Dermis blood vessel endothelial cell (primary cell): ENCODE measurements around the gene PRRC2A. TPM values are rescaled to one million over a fixed set of nuclear protein-coding genes. Genes with fewer than 3 reads are reported as not detected.
A peak's percentile ranks its signal among the peaks of the same experiment; 100 is the strongest.

Experiments
- DNase-seq: peaks from one replicate; pipeline ENCODE4 v3.0.0; 2010
- total RNA-seq: library from RNA; depleted of rRNA; stranded (reverse); fragments of >200 nt; gene quantifications from 2 replicates; pipeline ENCODE4 v1.2.3, GENCODE V29; 2014

The PRRC2A gene
- total RNA-seq, 1 donor from 2014 or later, result 32.2 TPM

DNA sequence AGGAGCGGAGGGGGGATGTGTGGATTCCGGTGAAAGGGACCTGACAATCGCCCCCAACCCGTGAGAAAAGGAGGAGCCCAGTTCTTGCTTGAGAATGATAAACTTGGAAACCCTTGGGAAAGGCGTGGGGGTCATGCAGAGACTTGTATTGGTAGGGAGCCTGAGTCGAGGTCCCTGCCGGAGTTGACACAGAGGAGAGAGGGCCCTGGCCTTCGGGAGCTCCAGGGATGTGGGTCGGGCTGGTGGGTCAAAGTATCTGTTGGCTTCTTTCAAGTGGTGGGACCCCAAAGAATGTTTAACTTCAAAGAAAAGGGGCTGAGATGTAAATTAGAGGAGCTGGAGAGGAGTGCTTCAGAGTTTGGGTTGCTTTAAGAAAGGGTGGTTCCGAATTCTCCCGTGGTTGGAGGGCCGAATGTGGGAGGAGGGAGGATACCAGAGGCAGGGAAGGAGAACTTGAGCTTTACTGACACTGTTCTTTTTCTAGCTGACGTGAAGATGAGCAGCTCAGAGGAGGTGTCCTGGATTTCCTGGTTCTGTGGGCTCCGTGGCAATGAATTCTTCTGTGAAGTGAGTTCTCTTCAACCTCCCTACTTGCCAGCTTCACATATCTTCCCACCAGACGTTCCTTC, 45.9 kb downstream of the PRRC2A start:
- DNase-seq, result no peak

DNA sequence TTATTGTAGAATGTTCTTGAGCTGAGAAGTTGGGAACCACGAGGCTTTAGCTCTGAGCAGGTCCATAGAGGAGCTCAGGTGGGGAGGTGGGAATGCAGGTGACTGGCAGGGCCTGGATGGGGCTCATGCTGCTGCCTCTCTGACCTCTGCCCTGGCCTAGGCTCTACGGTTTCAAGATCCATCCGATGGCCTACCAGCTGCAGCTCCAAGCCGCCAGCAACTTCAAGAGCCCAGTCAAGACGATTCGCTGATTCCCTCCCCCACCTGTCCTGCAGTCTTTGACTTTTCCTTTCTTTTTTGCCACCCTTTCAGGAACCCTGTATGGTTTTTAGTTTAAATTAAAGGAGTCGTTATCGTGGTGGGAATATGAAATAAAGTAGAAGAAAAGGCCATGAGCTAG, 49.2 kb downstream of the PRRC2A start, which contains the start of gene LY6G5B:
Gene LY6G5B, plus strand, starts transcription at position 301 of the 400 bp plus-strand sequence. CDS start 975 bp downstream, outside the sequence.
- DNase-seq, result no peak

GRCh38 chr6:31676322-31676903, 55.9 kb downstream of the PRRC2A start:
- no peak for DNase-seq

DNA sequence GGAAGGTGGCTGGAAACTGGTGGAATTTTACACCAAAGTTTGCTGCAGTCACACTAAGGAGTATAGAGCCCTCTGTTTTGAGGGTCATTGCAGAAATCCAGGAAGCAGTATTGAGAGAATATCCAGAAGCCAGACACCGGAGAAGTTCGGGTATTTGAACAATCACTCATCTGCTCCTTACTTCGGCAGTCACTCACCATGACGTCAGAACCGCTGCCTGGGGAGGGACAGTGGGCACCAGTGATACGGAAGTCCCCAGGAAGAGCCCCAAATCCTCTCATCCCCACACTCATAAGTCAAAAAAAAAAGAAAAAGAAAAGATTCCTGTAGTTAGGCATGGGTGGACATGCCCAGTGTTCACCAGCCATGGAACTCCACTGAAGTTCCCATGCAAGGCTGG, 56.4 kb downstream of the PRRC2A start:
- DNase-seq, result no peak

DNA sequence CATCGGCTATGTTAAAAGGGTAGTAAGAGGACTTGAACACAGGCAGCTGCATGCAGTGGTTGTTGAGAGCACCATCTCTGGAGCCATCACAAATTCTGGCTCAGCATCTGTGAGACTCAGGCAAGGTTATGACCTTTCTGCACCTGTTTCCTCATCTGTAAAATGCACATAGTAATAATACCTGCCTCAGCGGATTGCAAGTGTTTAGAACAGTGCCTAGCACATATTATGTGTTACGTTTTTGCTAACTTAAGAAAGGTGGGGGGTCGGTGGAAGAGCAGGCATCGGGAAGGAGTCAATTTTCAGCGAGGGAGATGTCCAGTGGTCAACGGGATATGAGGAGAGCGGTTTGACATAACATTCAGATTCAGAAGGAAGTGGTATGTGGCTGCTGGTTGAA, 57.4 kb downstream of the PRRC2A start:
- DNase-seq, result no peak

DNA sequence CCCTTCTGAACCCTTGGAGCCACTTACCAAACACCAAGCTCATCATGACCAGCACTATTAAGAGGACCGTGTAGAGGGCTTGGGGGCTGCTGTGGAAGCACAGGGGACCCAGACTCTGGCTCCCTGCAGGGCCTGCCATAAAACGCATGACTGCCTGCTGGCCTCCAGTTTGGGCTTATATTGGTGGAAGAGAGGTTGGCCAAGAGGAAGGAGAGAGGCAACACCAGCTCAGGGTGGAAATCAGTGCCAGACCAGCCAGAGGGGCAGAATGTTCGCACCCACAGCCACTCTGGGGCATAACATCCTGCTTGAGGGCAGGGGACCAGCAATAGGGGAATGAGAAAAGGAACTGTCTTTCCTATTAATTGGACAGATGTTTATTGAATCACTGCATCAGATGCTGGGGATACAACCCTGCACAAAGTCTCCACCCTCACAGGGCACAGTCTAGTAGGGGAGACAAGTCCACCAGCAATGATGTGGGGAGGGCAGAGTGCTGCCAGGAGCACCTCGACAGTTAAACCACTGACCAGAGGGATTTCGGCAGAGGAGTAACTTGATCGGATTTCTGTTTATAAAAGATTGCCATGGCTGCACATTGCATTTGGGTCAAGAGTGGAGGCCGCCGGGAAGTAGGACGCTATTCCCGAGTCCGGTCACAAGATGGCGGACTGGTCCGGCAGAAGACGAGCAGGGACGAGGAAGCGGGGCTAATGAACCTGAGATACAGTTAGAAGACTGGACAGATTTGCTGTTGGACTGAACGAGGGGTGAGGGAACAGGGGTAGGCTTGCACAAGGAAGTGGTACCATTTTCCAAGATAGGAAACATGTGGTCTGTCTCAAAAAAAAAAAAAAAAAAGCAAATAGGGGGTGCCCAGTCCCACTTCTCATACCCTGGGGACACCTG, 60.0 kb downstream of the PRRC2A start, which contains the start of gene LY6G5C:
Gene LY6G5C, minus strand, starts transcription at position 842 of the 909 bp plus-strand sequence. Its CDS starts 694 bp downstream, at position 148.
- peak; percentile 92 for DNase-seq

- DNase-seq, result peak; percentile 48
Measured at GRCh38 chr6:31681135-31681671, 60.7 kb downstream of the PRRC2A start.

DNA sequence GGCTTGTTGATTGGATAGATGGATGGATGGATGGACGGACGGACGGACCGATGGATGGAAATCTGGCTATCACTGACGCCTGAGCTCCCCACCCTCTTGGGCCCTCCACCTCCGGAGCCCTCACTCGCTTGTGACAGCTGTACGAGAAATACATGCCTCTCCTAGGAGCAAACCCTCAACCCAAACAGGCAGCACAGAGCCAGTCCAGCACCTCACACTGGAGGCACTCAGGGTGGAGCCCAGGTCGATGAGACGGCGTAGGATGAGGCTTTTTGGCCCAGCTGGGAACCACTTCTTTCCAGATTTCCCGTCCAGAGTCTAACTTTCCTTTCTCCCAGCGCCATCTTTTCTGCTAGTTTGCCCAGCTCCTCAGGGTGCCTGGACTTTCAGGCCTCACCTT, 63.1 kb downstream of the PRRC2A start:
- no peak for DNase-seq

GRCh38 chr6:31686483-31686882, 66.0 kb downstream of the PRRC2A start:
- no peak for DNase-seq

GRCh38 chr6:31687321-31687720, 66.8 kb downstream of the PRRC2A start:
- no peak for DNase-seq

Other genes with a start within 250 kb of the PRRC2A start
- gene MICA, start 217.1 kb upstream of the PRRC2A start, total RNA-seq, result 40.3 and 57.9 TPM in 2 replicates
- gene MICB, start 122.6 kb upstream of the PRRC2A start, total RNA-seq, result 14.5 and 29.3 TPM in 2 replicates
- gene MCCD1, start 91.8 kb upstream of the PRRC2A start, total RNA-seq, result not detected in 2 replicates
- 308 and 381 TPM in 2 replicates for gene DDX39B, start 78.7 kb upstream of the PRRC2A start, total RNA-seq
- 0.19 and 0.51 TPM in 2 replicates for gene ATP6V1G2, start 74.1 kb upstream of the PRRC2A start, total RNA-seq
- 21.0 and 30.8 TPM in 2 replicates for gene NFKBIL1, start 73.1 kb upstream of the PRRC2A start, total RNA-seq
- not detected in 2 replicates for gene LTA, start 48.4 kb upstream of the PRRC2A start, total RNA-seq
- 0.17 TPM in 1 of 2 replicates, not detected in the other for gene TNF, start 45.1 kb upstream of the PRRC2A start, total RNA-seq
- gene LTB, start 38.3 kb upstream of the PRRC2A start, total RNA-seq, result 3.4 and 30.5 TPM in 2 replicates
- 0.37 TPM in 1 of 2 replicates, not detected in the other for gene LST1, start 34.4 kb upstream of the PRRC2A start, total RNA-seq
- not detected in 2 replicates for gene NCR3, start 27.7 kb upstream of the PRRC2A start, total RNA-seq
- gene AIF1, start 5.5 kb upstream of the PRRC2A start, total RNA-seq, result not detected in 2 replicates
- 133 and 309 TPM in 2 replicates for gene BAG6, start 31.9 kb downstream of the PRRC2A start, total RNA-seq
- 0.34 and 0.37 TPM in 2 replicates for gene APOM, start 35.2 kb downstream of the PRRC2A start, total RNA-seq
- 20.6 and 28.6 TPM in 2 replicates for gene C6orf47, start 40.1 kb downstream of the PRRC2A start, total RNA-seq
- 11.9 and 12.9 TPM in 2 replicates for gene GPANK1, start 44.3 kb downstream of the PRRC2A start, total RNA-seq
- 111 and 116 TPM in 2 replicates for gene CSNK2B, start 45.4 kb downstream of the PRRC2A start, total RNA-seq
- 1.8 and 3.2 TPM in 2 replicates for gene LY6G5B, start 49.3 kb downstream of the PRRC2A start, total RNA-seq
- gene LY6G5C, start 60.4 kb downstream of the PRRC2A start, total RNA-seq, result 3.6 and 4.5 TPM in 2 replicates
- gene ABHD16A, start 82.6 kb downstream of the PRRC2A start, total RNA-seq, result 60.7 and 66.9 TPM in 2 replicates
- gene LY6G6F, start 86.2 kb downstream of the PRRC2A start, total RNA-seq, result not detected in 2 replicates
- gene LY6G6D, start 94.6 kb downstream of the PRRC2A start, total RNA-seq, result not detected in 2 replicates
- gene LY6G6C, start 101.0 kb downstream of the PRRC2A start, total RNA-seq, result not detected in 2 replicates
- not detected in 2 replicates for gene MPIG6B, start 102.7 kb downstream of the PRRC2A start, total RNA-seq
- gene DDAH2, start 108.6 kb downstream of the PRRC2A start, total RNA-seq, result 126 and 150 TPM in 2 replicates
- gene CLIC1, start 115.8 kb downstream of the PRRC2A start, total RNA-seq, result 543 and 615 TPM in 2 replicates
- 7.1 and 8.5 TPM in 2 replicates for gene MSH5, start 119.3 kb downstream of the PRRC2A start, total RNA-seq
- 1.4 and 2.4 TPM in 2 replicates for gene SAPCD1, start 141.9 kb downstream of the PRRC2A start, total RNA-seq
- gene VWA7, start 156.6 kb downstream of the PRRC2A start, total RNA-seq, result 0.05 and 0.34 TPM in 2 replicates
- 39.7 and 116 TPM in 2 replicates for gene VARS1, start 175.0 kb downstream of the PRRC2A start, total RNA-seq
- gene LSM2, start 186.3 kb downstream of the PRRC2A start, total RNA-seq, result 32.0 and 36.9 TPM in 2 replicates
- 0.51 and 0.85 TPM in 2 replicates for gene HSPA1L, start 194.6 kb downstream of the PRRC2A start, total RNA-seq
- 139 and 155 TPM in 2 replicates for gene HSPA1A, start 194.8 kb downstream of the PRRC2A start, total RNA-seq
- gene HSPA1B, start 207.0 kb downstream of the PRRC2A start, total RNA-seq, result 68.8 and 71.5 TPM in 2 replicates
- gene NEU1, start 242.1 kb downstream of the PRRC2A start, total RNA-seq, result 66.8 and 78.1 TPM in 2 replicates